H9 (cell line): ENCODE measurements around the gene BARX2. TPM values are rescaled to one million over a fixed set of nuclear protein-coding genes. Genes with fewer than 3 reads are reported as not detected.

Experiments
- DNase-seq: peaks from one replicate; pipeline ENCODE4 v3.0.0-alpha.2; 2017
- H2AFZ ChIP-seq: one replicate; pipeline ENCODE4 v1.6.1; 2013; ENCODE audit warnings: mild to moderate bottlenecking, low read length, control low read depth, moderate library complexity
- H2AK5ac ChIP-seq: 2 replicates; pipeline ENCODE4 v1.6.1; 2013; ENCODE audit warnings: low read length, control low read depth, mixed read lengths; ENCODE audit not compliant: insufficient read length
- H2BK120ac ChIP-seq: one replicate; pipeline ENCODE4 v1.6.1; 2013; ENCODE audit warnings: low read depth, mild to moderate bottlenecking, low read length, control low read depth, inconsistent platforms; ENCODE audit not compliant: poor library complexity, severe bottlenecking
- H2BK12ac ChIP-seq: 2 replicates; pipeline ENCODE4 v1.6.1; 2013; ENCODE audit warnings: low read length, control low read depth, mixed read lengths, low read depth; ENCODE audit not compliant: insufficient read length
- H2BK15ac ChIP-seq: 2 replicates; pipeline ENCODE4 v1.6.1; 2013; ENCODE audit warnings: low read depth, low read length, control low read depth
- H2BK20ac ChIP-seq: one replicate; pipeline ENCODE4 v1.6.1; 2013; ENCODE audit warnings: low read depth, mild to moderate bottlenecking, low read length, control low read depth, inconsistent platforms; ENCODE audit not compliant: poor library complexity, severe bottlenecking
- H2BK5ac ChIP-seq: 2 replicates; pipeline ENCODE4 v1.6.1; 2013; ENCODE audit warnings: low read length, control low read depth, mixed read lengths; ENCODE audit not compliant: insufficient read length
- H3K14ac ChIP-seq: 2 replicates; pipeline ENCODE4 v1.6.1; 2013; ENCODE audit warnings: low read length, control low read depth; ENCODE audit not compliant: insufficient read depth
- H3K18ac ChIP-seq: 2 replicates; pipeline ENCODE4 v1.6.1; 2013; ENCODE audit warnings: low read depth, mild to moderate bottlenecking, mixed read lengths, low read length, control low read depth; ENCODE audit not compliant: insufficient read length
- H3K23ac ChIP-seq: 2 replicates; pipeline ENCODE4 v1.6.1; 2013; ENCODE audit warnings: low read length, control low read depth, mixed read lengths, low read depth; ENCODE audit not compliant: insufficient read length
- H3K23me2 ChIP-seq: 2 replicates; pipeline ENCODE4 v1.6.1; 2013; ENCODE audit warnings: low read depth, mild to moderate bottlenecking, mixed read lengths, low read length, control low read depth; ENCODE audit not compliant: insufficient read length, poor library complexity, severe bottlenecking
- H3K27ac ChIP-seq: 2 replicates; pipeline ENCODE4 v1.5.1; 2013; ENCODE audit warnings: low read length, control low read depth, mixed read lengths, low read depth; ENCODE audit not compliant: insufficient read length
- H3K27me3 ChIP-seq: 2 replicates; pipeline ENCODE4 v1.6.1; 2013; ENCODE audit warnings: low read length, control low read depth, inconsistent platforms; ENCODE audit not compliant: insufficient read depth
- H3K4ac ChIP-seq: 2 replicates; pipeline ENCODE4 v1.6.1; 2013; ENCODE audit warnings: low read depth, mild to moderate bottlenecking, control low read depth, inconsistent platforms, low read length, moderate library complexity
- H3K4me1 ChIP-seq: 2 replicates; pipeline ENCODE4 v1.6.1; 2013; ENCODE audit warnings: low read length, control low read depth, inconsistent platforms; ENCODE audit not compliant: insufficient read depth
- H3K4me2 ChIP-seq: 2 replicates; pipeline ENCODE4 v1.6.1; 2013; ENCODE audit warnings: low read length, control low read depth, mixed read lengths; ENCODE audit not compliant: insufficient read length, insufficient read depth
- H3K56ac ChIP-seq: 2 replicates; pipeline ENCODE4 v1.6.1; 2013; ENCODE audit warnings: low read depth, mild to moderate bottlenecking, mixed read lengths, low read length, control low read depth; ENCODE audit not compliant: insufficient read length
- H3K79me1 ChIP-seq: 2 replicates; pipeline ENCODE4 v1.6.1; 2013; ENCODE audit warnings: low read depth, mild to moderate bottlenecking, moderate library complexity, low read length, control low read depth, inconsistent platforms; ENCODE audit not compliant: insufficient read depth, poor library complexity, severe bottlenecking
- H3K79me2 ChIP-seq: 2 replicates; pipeline ENCODE4 v1.6.1; 2013; ENCODE audit warnings: low read length, control low read depth, inconsistent platforms; ENCODE audit not compliant: insufficient read depth
- H3K9ac ChIP-seq: 2 replicates; pipeline ENCODE4 v1.6.1; 2013; ENCODE audit warnings: low read length, control low read depth, mixed read lengths; ENCODE audit not compliant: insufficient read length; ENCODE audit errors: extremely low read depth
- H3K9me3 ChIP-seq: one replicate; pipeline ENCODE4 v1.6.1; 2013; ENCODE audit warnings: low read depth, low read length, inconsistent platforms; ENCODE audit not compliant: control insufficient read depth
- H3T11ph ChIP-seq: one replicate; pipeline ENCODE4 v1.6.1; 2013; ENCODE audit warnings: mild to moderate bottlenecking, low read length, control low read depth, inconsistent platforms
- H4K20me1 ChIP-seq: one replicate; pipeline ENCODE4 v1.6.1; 2013; ENCODE audit not compliant: control insufficient read depth, insufficient read length, insufficient read depth
- H4K5ac ChIP-seq: 2 replicates; pipeline ENCODE4 v1.6.1; 2013; ENCODE audit warnings: low read depth, mild to moderate bottlenecking, mixed read lengths, low read length, control low read depth; ENCODE audit not compliant: insufficient read length
- H4K8ac ChIP-seq: replicated peaks from 2 replicates; pipeline ENCODE4 v1.6.1; 2013; ENCODE audit warnings: low read length, control low read depth, mixed read lengths, low read depth; ENCODE audit not compliant: insufficient read length
- H4K91ac ChIP-seq: 2 replicates; pipeline ENCODE4 v1.6.1; 2013; ENCODE audit warnings: low read depth, mild to moderate bottlenecking, moderate library complexity, mixed read lengths, low read length, control low read depth; ENCODE audit not compliant: insufficient read length
- H3K27ac Mint-ChIP-seq, 3 experiments: 2 replicates in 2 of 3; 3 replicates in 1 of 3; pipeline ENCODE4 v1.8.0; 2020 to 2021; ENCODE audit warnings: mixed read lengths in 3 of 3, mild to moderate bottlenecking in 1 of 3, moderate library complexity in 1 of 3
- H3K27me3 Mint-ChIP-seq: 2 replicates; pipeline ENCODE4 v1.8.0; 2021; ENCODE audit warnings: low read depth, mild to moderate bottlenecking, moderate library complexity, mixed read lengths
- H3K36me3 Mint-ChIP-seq, 3 experiments: 2 replicates in 2 of 3; 3 replicates in 1 of 3; pipeline ENCODE4 v1.8.0; 2020 to 2021; ENCODE audit warnings: low read depth in 3 of 3, mixed read lengths in 3 of 3; ENCODE audit not compliant: insufficient read depth in 1 of 3
- H3K4me1 Mint-ChIP-seq, 2 experiments: 2 replicates each; pipeline ENCODE4 v1.8.0; 2020; ENCODE audit warnings: mixed read lengths in 2 of 2
- H3K4me3 Mint-ChIP-seq, 2 experiments: 2 replicates in 1 of 2; 3 replicates in 1 of 2; pipeline ENCODE4 v1.8.0; 2020 to 2021; ENCODE audit warnings: mild to moderate bottlenecking in 2 of 2, mixed read lengths in 2 of 2, moderate library complexity in 1 of 2
- H3K9me3 Mint-ChIP-seq, 2 experiments: 2 replicates in 1 of 2; 3 replicates in 1 of 2; pipeline ENCODE4 v1.8.0; 2020; ENCODE audit warnings: mild to moderate bottlenecking in 2 of 2, mixed read lengths in 2 of 2, moderate library complexity in 1 of 2
- CTCF ChIP-seq: fragments of 200-600 bp; sonication (generic); conservative IDR thresholded peaks from 3 replicates; pipeline ENCODE4 v1.8.0; 2021; ENCODE audit warnings: antibody characterized with exemption, mild to moderate bottlenecking
- WGBS: extraction: QIAGEN DNeasy Blood & Tissue Kit; methylation state at CpG from one replicate; pipeline ENCODE4 v1.1.7; 2013; ENCODE audit warnings: missing lambda C conversion rate, low lambda C conversion rate, mixed read lengths; ENCODE audit not compliant: insufficient read length; ENCODE audit errors: extremely low coverage; 5-methylcytosine and 5-hydroxymethylcytosine counted together
- total RNA-seq: library from RNA; stranded (reverse); gene quantifications from 2 replicates; pipeline ENCODE4 v1.2.1, GENCODE V29; 2021

The BARX2 gene
- total RNA-seq, 1 experiment from 2014 or later = not detected

GRCh38 chr11:129447654-129448239 is 72.1 kb downstream of the BARX2 start:
- no peak overlapping the region for H2AK5ac ChIP-seq
- Mint-ChIP-seq H3K4me3 (no peak overlapping the region), H3K36me3 (peaks cover 0 to 8% (median 0%) of the 10 kb centered on the region in 3 experiments; a peak in 2 of 7 replicates), H3K27me3 (no peaks in the 10 kb centered on the region), H3K4me1 (peaks cover 10 to 11% of the 10 kb centered on the region in 2 experiments), H3K27ac (no peak overlapping the region), H3K9me3 (peaks cover 11% of the 10 kb centered on the region in 2 experiments)
- H4K91ac ChIP-seq = no peak overlapping the region
- H3K4me2 ChIP-seq = no peak overlapping the region
- H3K23me2 ChIP-seq = no peaks in the 10 kb centered on the region
- H4K5ac ChIP-seq = no peak overlapping the region
- TF ChIP-seq CTCF = no peak
- no peak overlapping the region for H2BK20ac ChIP-seq
- no peak overlapping the region for H3K18ac ChIP-seq
- no peak overlapping the region for H2BK120ac ChIP-seq
- no peak overlapping the region for H3K27ac ChIP-seq
- H3K9me3 ChIP-seq = no peaks in the 10 kb centered on the region
- H4K20me1 ChIP-seq = no peaks in the 10 kb centered on the region
- no peak overlapping the region for H3K9ac ChIP-seq
- H2BK15ac ChIP-seq = no peak overlapping the region
- no CpG with 5 or more reads among the region's 7 CpGs for WGBS
- H2BK12ac ChIP-seq = no peak overlapping the region
- no peaks in the 10 kb centered on the region for H3K27me3 ChIP-seq
- DNase-seq = no peak
- H3K4me1 ChIP-seq = no peaks in the 10 kb centered on the region
- H3K79me1 ChIP-seq = no peaks in the 10 kb centered on the region
- H3K79me2 ChIP-seq = no peaks in the 10 kb centered on the region
- H3K56ac ChIP-seq = no peak overlapping the region
- no peak overlapping the region for H3K14ac ChIP-seq
- no peak overlapping the region for H3K4ac ChIP-seq
- H4K8ac ChIP-seq = no peak overlapping the region
- H3T11ph ChIP-seq = no peak overlapping the region
- no peak overlapping the region for H3K23ac ChIP-seq
- no peak overlapping the region for H2BK5ac ChIP-seq
- H2AFZ ChIP-seq = no peak overlapping the region
